ENCODE data around the gene ASAP3. TPM values are rescaled to one million over a fixed set of nuclear protein-coding genes. Genes with fewer than 3 reads are reported as not detected.

ASAP3 gene
- total and polyA plus RNA-seq, 2 donors (not counting 3 experiments of a cell fraction or from before 2014, with no cell fraction given) = 12.5 to 14.2 TPM

DNA sequence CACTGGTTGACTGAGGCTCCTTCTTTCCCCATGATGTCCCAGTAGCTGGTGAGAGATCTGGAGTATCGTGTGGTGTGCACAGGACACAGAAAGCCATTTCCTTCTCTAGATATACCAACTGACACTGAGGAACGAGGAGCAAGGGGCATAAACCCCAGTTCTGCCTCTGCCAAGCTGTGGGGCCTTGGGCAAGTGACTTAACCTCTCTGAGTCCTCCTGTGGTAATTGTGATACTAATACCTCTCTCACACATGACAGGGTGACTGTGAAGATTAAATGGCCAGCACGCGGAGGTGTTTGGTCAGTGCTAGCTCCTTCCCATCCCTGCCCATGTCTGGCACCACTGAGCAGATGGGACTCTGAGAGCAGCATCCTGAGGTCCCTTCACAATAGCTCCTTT, 33.1 kb downstream of the ASAP3 start:
- H3K27ac ChIP-seq (ENCODE audit: insufficient read depth, low read depth, low read length) = no peak overlapping the region
- no peak overlapping the region for H2AFZ ChIP-seq (ENCODE audit: low read depth, low read length)
- H3K36me3 ChIP-seq (ENCODE audit: control insufficient read depth in 2 of 2, extremely low read depth in 1 of 2, insufficient read depth in 2 of 2, low read length in 2 of 2) = peaks cover 0 to 2% of the 10 kb centered on the region in 2 experiments
- FAIRE-seq = no peak
- intact Hi-C loops (cut with micrococcal nuclease) = no loop called here
- no peak for DNase-seq (ENCODE audit: low read depth, low spot score)
- no peak overlapping the region for H3K9ac ChIP-seq (replicated peaks; ENCODE audit: extremely low read depth, insufficient read depth, low read length)
- no peak overlapping the region for H3K4me2 ChIP-seq (ENCODE audit: insufficient read depth, low read length)
- H3K79me2 ChIP-seq (ENCODE audit: control insufficient read depth, insufficient read depth, low read length) = no peaks in the 10 kb centered on the region
- no peak for TF ChIP-seq MYC (IDR thresholded peaks at IDR 0.05; ENCODE audit: low read depth, low read length)
- no peak for TF ChIP-seq GATA2 (IDR thresholded peaks at IDR 0.05; ENCODE audit: insufficient read depth, insufficient read length, low read depth, low read length)
- TF ChIP-seq, protein P1, sequence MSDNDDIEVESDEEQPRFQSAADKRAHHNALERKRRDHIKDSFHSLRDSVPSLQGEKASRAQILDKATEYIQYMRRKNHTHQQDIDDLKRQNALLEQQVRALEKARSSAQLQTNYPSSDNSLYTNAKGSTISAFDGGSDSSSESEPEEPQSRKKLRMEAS (IDR thresholded peaks at IDR 0.05; ENCODE audit: insufficient read depth, insufficient read length) = no peak
- no peak for TF ChIP-seq FOS (IDR thresholded peaks at IDR 0.05; ENCODE audit: borderline replicate concordance, insufficient read depth, low read length)
- TF ChIP-seq EZH2 (IDR thresholded peaks at IDR 0.05; ENCODE audit: borderline replicate concordance, low read depth, low read length, severe bottlenecking) = no peak
- TF ChIP-seq, protein P2, sequence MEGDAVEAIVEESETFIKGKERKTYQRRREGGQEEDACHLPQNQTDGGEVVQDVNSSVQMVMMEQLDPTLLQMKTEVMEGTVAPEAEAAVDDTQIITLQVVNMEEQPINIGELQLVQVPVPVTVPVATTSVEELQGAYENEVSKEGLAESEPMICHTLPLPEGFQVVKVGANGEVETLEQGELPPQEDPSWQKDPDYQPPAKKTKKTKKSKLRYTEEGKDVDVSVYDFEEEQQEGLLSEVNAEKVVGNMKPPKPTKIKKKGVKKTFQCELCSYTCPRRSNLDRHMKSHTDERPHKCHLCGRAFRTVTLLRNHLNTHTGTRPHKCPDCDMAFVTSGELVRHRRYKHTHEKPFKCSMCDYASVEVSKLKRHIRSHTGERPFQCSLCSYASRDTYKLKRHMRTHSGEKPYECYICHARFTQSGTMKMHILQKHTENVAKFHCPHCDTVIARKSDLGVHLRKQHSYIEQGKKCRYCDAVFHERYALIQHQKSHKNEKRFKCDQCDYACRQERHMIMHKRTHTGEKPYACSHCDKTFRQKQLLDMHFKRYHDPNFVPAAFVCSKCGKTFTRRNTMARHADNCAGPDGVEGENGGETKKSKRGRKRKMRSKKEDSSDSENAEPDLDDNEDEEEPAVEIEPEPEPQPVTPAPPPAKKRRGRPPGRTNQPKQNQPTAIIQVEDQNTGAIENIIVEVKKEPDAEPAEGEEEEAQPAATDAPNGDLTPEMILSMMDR (IDR thresholded peaks at IDR 0.05; ENCODE audit: extremely low read depth in 1 of 2, insufficient read depth in 1 of 2, low read depth in 1 of 2, low read length in 2 of 2) = no peak
- TF ChIP-seq POLR2A (IDR thresholded peaks at IDR 0.05; ENCODE audit: low read depth, low read length) = no peak
- no peak for TF ChIP-seq POLR2AphosphoS5 (IDR thresholded peaks at IDR 0.05; ENCODE audit: insufficient read depth, low read depth, low read length)
- TF ChIP-seq JUN (IDR thresholded peaks at IDR 0.05; ENCODE audit: borderline replicate concordance, insufficient read depth, insufficient read length, low read depth) = no peak
- dilution Hi-C loops (cut with MboI; ENCODE audit: extremely low pct_ligation_motif_present, low sequenced_read_pairs) = no loop called here
- no peak overlapping the region for H3K4me3 ChIP-seq (replicated peaks in 1 of 3; ENCODE audit: insufficient read depth in 1 of 3, low read depth in 1 of 3, low read length in 3 of 3)
- H3K4me1 ChIP-seq (ENCODE audit: control insufficient read depth, extremely low read depth, insufficient read depth, low read length) = no peaks in the 10 kb centered on the region
- ChIA-PET CTCF (no interaction called here), POLR2A (no interaction called here)
- H3K9me3 ChIP-seq (replicated peaks; ENCODE audit: control insufficient read depth, insufficient read depth, low read length) = no peaks in the 10 kb centered on the region
- H4K20me1 ChIP-seq (replicated peaks; ENCODE audit: control insufficient read depth, extremely low read depth, insufficient read depth, low read length) = no peaks in the 10 kb centered on the region
- no peaks in the 10 kb centered on the region for H3K27me3 ChIP-seq (ENCODE audit: control insufficient read depth in 2 of 2, insufficient read depth in 2 of 2, low read length in 2 of 2)
- BruUV-seq (replicated peaks) = no TSS peak
- H3K9me1 ChIP-seq (replicated peaks; ENCODE audit: control insufficient read depth, extremely low read depth, insufficient read depth, low read length) = no peaks in the 10 kb centered on the region

Measured in endothelial cell of umbilical vein (primary cell).